Naive B cell (primary cell): ENCODE measurements around the gene SWAP70. TPM values are rescaled to one million over a fixed set of nuclear protein-coding genes. Genes with fewer than 3 reads are reported as not detected.

Source experiments
- ATAC-seq, 2 donors: fragments of 150-1000 bp; cut with Tn5 transposase; 2 replicates each; pipeline ENCODE4 v1.10.0; 2021; ENCODE audit warnings: low read depth in 2 of 2, mild to moderate bottlenecking in 2 of 2, moderate library complexity in 2 of 2
- DNase-seq: peaks from one replicate; pipeline ENCODE4 v3.0.0; 2022
- H3K27ac Mint-ChIP-seq, 6 donors: one replicate each; pipeline ENCODE4 v1.8.0; 2020 to 2022; ENCODE audit warnings: mild to moderate bottlenecking in 6 of 6, mixed read lengths in 6 of 6, moderate library complexity in 5 of 6, inconsistent platforms in 2 of 6
- H3K27me3 Mint-ChIP-seq, 3 donors: one replicate each; pipeline ENCODE4 v1.8.0; 2021 to 2022; ENCODE audit warnings: mixed read lengths in 3 of 3, mild to moderate bottlenecking in 1 of 3
- H3K36me3 Mint-ChIP-seq, 2 donors: one replicate each; pipeline ENCODE4 v1.8.0; 2020 to 2022; ENCODE audit warnings: mixed read lengths in 2 of 2, inconsistent platforms in 1 of 2, mild to moderate bottlenecking in 1 of 2
- H3K4me1 Mint-ChIP-seq, 3 donors: one replicate each; pipeline ENCODE4 v1.8.0; 2020 to 2022; ENCODE audit warnings: mixed read lengths in 3 of 3, inconsistent platforms in 1 of 3, mild to moderate bottlenecking in 1 of 3, moderate library complexity in 1 of 3
- H3K4me3 Mint-ChIP-seq, 8 donors: one replicate each; pipeline ENCODE4 v1.8.0; 2020 to 2022; ENCODE audit warnings: mild to moderate bottlenecking in 8 of 8, mixed read lengths in 8 of 8, moderate library complexity in 8 of 8, inconsistent platforms in 2 of 8
- H3K9me3 Mint-ChIP-seq, 7 donors: one replicate each; pipeline ENCODE4 v1.8.0; 2020 to 2022; ENCODE audit warnings: mixed read lengths in 7 of 7, mild to moderate bottlenecking in 5 of 7, inconsistent platforms in 2 of 7, moderate library complexity in 1 of 7
- polyA plus RNA-seq, 6 donors: library from polyadenylated mRNA; unstranded; fragments of 300-500 nt; fragmentation: Illumina TruSeq; gene quantifications; one replicate each; pipeline ENCODE4 v1.2.3, GENCODE V29; 2021; ENCODE audit warnings: low read depth in 6 of 6

The SWAP70 gene
- polyA plus RNA-seq, 6 donors from 2014 or later: 239 to 378 (median 304) TPM

DNA sequence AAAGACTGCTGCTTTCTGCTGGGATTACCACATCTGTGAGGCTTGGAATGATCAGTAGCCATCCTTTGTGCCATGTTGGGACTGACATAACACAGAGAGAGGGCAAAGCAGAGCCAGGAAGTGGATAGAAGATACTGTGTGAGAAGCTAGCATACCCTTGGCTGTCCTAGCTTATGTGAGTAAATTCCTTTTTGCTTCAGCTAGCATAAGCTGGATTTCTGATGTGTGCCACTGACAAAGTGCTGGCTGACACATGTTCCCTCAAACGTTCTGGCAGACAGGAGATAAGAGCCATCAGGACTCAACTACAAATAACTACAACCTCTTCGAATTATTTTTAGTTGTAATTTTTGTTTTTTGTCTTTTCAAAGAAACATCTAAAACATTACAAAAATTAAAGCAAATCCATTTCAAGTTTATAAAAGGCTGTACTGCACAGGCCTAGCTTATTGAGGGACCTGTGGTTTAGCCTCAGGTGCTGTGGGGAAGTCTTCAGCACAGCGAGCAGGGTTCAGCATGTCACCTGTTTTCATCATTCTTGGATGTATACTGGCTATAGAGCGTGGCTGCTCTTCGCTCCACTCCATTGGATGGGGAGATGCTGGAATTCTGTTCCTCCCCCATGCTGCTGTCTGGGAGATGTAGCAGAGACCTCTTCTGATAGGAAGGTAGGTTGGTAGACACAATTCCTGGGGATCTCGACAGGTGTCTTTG is 120.9 kb downstream of the SWAP70 start:
- Mint-ChIP-seq H3K36me3 (peaks cover 0 to 4% of the 10 kb centered on the region in 2 donors), H3K27me3 (no peaks in the 10 kb centered on the region), H3K4me3 (no peak overlapping the region), H3K4me1 (peaks cover 8 to 27% (median 20%) of the 10 kb centered on the region in 3 donors), H3K9me3 (no peaks in the 10 kb centered on the region), H3K27ac (peak overlapping the region in 4 of 6 donors; percentile 57 to 83 (median 77))
- ATAC-seq (no peak), DNase-seq (no peak)

DNA sequence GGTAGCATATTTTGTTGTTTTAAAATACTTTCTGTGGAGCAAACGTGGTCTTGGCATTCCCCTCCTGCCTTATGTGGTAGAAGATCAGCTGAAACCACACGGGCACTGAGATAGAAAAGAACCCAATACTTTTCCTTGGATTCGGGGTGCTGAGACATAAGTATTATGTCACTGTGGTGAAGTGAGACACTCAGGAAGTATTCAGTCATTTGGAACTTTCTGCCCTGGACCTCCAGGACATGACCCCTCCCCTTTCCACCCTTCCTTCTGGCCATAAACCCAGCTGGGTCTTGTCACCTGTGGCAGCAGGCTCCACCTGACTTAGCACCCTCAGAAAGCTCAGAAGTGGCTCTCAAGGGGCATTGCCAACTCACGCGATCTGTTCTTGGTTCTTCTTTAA is 123.4 kb downstream of the SWAP70 start:
- Mint-ChIP-seq H3K36me3 (peaks cover 0 to 4% of the 10 kb centered on the region in 2 donors), H3K9me3 (no peaks in the 10 kb centered on the region), H3K4me1 (peaks cover 8 to 27% (median 22%) of the 10 kb centered on the region in 3 donors), H3K27me3 (no peaks in the 10 kb centered on the region), H3K4me3 (no peak overlapping the region), H3K27ac (peak overlapping the region in 5 of 6 donors; percentile 32 to 80 (median 70))
- ATAC-seq: no peak
- no peak for DNase-seq

DNA sequence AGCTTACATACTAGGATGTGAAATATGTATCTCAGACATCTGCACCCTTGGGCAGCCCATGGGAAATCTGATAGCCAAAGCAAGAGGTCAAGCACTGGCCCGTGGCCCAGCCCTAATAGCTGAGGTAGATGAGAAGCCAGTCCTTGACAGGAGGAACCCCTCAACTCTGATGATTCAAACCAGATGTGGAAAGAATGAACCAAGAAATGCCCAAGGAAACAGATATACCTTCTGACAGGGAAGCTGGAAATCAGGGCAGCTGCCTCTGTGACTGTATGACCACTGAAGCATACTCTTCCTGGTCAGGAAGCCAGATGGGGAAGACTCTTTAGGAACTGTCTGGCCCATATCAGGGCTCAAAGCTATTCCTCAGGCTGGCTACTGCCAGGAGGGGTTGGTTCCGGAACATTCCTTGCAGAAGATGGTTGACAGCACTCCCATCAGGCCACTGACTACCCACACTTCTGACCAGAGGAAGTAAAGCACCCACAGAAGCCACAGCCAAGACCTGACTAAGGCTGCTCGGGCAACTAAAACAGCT is 124.2 kb downstream of the SWAP70 start:
- ATAC-seq (no peak), DNase-seq (no peak)
- Mint-ChIP-seq H3K4me3 (no peak overlapping the region), H3K9me3 (no peaks in the 10 kb centered on the region), H3K36me3 (peaks cover 0 to 4% of the 10 kb centered on the region in 2 donors), H3K27me3 (no peaks in the 10 kb centered on the region), H3K4me1 (peaks cover 8 to 27% (median 22%) of the 10 kb centered on the region in 3 donors), H3K27ac (peak overlapping the region; percentile 65 to 85 (median 76))

DNA sequence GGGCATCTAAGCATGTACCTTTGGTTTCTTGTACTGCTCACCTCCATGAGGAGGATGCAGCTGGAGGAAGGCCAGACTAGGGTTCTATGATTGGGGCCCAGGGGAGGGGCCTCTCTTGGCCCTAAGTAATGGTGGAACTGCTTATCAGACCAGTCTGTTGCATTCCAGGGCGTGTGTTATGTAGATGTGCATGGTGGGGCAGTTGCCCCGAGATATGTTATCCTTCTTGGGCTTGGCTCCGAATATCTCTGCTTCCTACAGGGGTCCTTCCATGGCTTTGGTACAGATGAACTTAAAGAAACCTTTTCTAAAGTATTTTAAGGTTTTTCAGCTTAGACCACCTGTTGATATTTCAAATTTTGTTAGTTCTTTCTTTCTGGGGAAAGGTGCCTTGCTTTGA is 126.0 kb downstream of the SWAP70 start:
- H3K4me3 Mint-ChIP-seq: no peak overlapping the region
- H3K4me1 Mint-ChIP-seq: peaks cover 8 to 27% (median 22%) of the 10 kb centered on the region in 3 donors
- H3K9me3 Mint-ChIP-seq: no peaks in the 10 kb centered on the region
- peaks cover 0 to 4% of the 10 kb centered on the region in 2 donors for H3K36me3 Mint-ChIP-seq
- ATAC-seq (no peak), DNase-seq (no peak)
- no peaks in the 10 kb centered on the region for H3K27me3 Mint-ChIP-seq
- no peak overlapping the region for H3K27ac Mint-ChIP-seq

DNA sequence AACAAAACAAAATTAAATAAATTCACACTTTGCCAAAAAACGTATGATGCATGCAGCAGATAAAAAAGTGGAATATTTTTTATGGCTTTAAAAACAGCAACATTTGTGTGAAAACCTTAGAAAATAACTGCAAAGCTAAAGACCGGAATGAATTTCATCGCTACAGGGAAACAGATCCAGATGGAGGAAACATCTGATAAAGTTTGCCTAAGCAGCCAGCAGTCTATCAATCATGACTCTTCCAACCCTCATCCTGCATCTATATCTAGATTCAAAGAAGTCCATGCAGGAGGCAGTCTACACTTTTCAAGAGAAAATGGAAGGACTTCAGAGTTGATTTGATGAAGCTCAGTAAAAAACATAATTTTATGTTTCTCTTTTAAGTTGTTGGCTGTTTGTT is 126.8 kb downstream of the SWAP70 start:
- Mint-ChIP-seq H3K27ac (no peak overlapping the region), H3K27me3 (no peaks in the 10 kb centered on the region), H3K4me3 (no peak overlapping the region), H3K9me3 (no peaks in the 10 kb centered on the region), H3K36me3 (no peaks in the 10 kb centered on the region), H3K4me1 (peaks cover 8 to 27% (median 22%) of the 10 kb centered on the region in 3 donors)
- ATAC-seq (no peak), DNase-seq (no peak)

DNA sequence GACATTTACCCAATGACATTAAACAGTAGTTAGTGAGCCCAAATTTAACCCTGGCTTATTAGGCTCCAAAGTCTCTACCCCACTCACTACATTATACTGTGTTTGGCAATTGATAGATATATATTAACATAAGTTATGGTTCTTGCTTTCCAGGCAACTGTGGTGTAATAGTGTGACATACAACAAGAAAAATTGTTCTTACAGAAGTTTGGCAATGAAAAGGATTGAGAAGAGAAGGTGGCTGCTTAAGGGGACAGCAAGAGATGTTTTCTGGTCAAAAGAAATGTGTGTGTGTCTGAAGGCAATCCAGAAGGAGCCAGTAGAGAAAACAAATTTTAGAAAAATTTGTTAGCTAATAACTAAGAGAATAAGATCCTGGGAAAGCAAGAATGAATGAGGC is 132.4 kb downstream of the SWAP70 start:
- DNase-seq: no peak
- no peaks in the 10 kb centered on the region for H3K4me1 Mint-ChIP-seq
- no peaks in the 10 kb centered on the region for H3K9me3 Mint-ChIP-seq
- no peak overlapping the region for H3K4me3 Mint-ChIP-seq
- no peaks in the 10 kb centered on the region for H3K27me3 Mint-ChIP-seq
- ATAC-seq: no peak
- H3K27ac Mint-ChIP-seq: peak overlapping the region in 1 of 6 donors; percentile 14
- H3K36me3 Mint-ChIP-seq: no peaks in the 10 kb centered on the region

DNA sequence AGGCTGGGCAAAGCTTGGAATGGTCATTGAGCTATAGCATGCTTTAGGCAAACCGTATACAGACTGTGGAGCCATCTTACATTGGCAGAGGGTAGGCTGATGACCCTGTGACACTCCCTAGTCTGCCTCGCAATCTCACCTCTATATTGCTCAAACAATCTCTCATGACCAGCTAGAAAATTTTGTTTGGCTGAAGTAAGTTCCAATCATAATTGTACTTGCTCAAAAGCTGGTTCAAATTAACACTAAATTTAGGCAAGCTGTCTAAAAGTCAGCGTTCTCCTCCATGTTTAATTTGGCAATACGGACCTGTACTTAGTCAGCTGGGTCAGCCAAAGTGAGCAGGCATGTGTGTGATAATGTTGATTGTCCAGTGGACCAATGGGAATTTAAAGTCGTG is 133.0 kb downstream of the SWAP70 start:
- no peak for DNase-seq
- Mint-ChIP-seq H3K4me3 (no peak overlapping the region), H3K4me1 (no peaks in the 10 kb centered on the region), H3K9me3 (no peaks in the 10 kb centered on the region), H3K27ac (no peak overlapping the region), H3K27me3 (no peaks in the 10 kb centered on the region), H3K36me3 (no peaks in the 10 kb centered on the region)
- ATAC-seq: no peak

DNA sequence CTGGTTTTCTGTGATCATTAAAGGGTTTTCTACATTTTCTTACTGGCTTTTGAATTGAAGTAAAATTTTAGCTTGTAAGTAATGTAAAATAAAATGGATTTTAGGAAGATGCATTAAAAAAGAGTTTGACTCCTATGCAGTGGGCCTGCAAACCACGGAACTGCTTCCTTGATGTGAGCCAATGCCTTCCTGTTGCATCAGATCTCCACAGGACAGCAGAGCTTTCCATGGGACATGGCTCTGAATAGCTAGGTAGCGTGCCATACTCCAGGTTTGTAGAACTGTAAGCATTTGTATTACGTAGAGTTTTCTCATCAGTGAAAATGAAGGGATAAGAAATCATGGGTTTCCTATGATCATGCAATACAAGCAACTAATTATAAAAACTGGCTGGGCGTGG is 133.4 kb downstream of the SWAP70 start:
- Mint-ChIP-seq H3K4me3 (no peak overlapping the region), H3K27ac (no peak overlapping the region), H3K27me3 (no peaks in the 10 kb centered on the region), H3K9me3 (no peaks in the 10 kb centered on the region), H3K36me3 (no peaks in the 10 kb centered on the region), H3K4me1 (no peaks in the 10 kb centered on the region)
- no peak for DNase-seq
- ATAC-seq: no peak

DNA sequence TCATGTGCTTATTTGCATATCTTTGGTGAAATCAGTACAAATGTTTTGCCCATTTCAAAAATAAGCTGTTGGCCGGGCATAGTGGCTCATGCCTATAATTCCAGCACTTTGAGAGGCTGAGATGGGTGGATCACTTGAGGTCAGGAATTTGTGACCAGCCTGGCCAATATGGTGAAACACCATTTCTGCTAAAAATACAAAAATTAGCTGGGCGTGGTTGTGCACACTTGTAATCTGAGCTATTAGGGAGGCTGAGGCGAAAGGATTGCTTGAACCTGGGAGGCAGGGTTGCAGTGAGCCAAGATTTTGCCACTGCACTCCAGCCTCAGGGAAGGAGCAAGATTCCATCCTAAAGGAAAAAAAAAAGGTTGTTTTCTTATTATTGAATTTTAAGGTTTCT is 136.0 kb downstream of the SWAP70 start:
- Mint-ChIP-seq H3K4me3 (no peak overlapping the region), H3K9me3 (no peaks in the 10 kb centered on the region), H3K27ac (no peak overlapping the region), H3K4me1 (peaks cover 0 to 5% (median 0%) of the 10 kb centered on the region in 3 donors), H3K27me3 (no peaks in the 10 kb centered on the region), H3K36me3 (no peaks in the 10 kb centered on the region)
- no peak for ATAC-seq
- DNase-seq: no peak

DNA sequence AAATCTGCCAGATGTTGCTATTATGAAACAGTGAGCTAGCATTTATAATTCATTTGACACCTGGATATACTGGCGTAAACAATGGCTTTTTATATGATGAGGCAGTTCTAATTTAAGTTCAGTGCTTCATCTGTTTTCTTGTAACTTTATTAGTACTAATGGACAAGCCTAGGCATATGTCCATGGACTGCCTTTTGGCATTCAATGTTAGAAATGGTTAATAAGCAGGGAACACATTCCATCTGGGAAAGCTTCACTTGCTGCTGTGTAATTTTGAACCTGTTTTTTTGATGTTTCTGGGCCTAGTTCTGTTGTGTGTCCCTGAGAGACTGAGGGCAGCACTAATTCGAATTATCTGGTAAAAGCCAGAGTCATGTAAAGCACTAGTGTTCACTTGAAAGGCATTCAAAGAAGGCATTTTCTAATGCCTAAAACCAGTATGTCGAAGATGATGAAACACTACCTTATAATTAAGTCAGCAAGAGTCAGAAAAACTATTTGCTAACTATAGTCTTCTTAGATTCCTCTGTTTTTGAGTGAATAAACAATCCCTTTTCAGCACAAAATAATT is 138.5 kb downstream of the SWAP70 start:
- Mint-ChIP-seq H3K27ac (peak overlapping the region in 1 of 6 donors; percentile 69), H3K27me3 (no peaks in the 10 kb centered on the region), H3K4me1 (peaks cover 0 to 5% (median 0%) of the 10 kb centered on the region in 3 donors), H3K9me3 (peaks cover 0 to under 1% (median 0%) of the 10 kb centered on the region in 7 donors), H3K4me3 (no peak overlapping the region), H3K36me3 (peaks cover 0 to 4% of the 10 kb centered on the region in 2 donors)
- ATAC-seq (no peak), DNase-seq (no peak)

Other genes starting within 250 kb of the SWAP70 start
- gene ZNF143, start 203.1 kb upstream of the SWAP70 start, polyA plus RNA-seq: 10 to 100 TPM; 16.0 to 46.8 (median 34.9) TPM
- gene WEE1, start 90.4 kb upstream of the SWAP70 start, polyA plus RNA-seq: 10 to 100 TPM in 5 of 6 donors, 1 to 10 TPM in 1; 9.6 to 20.6 (median 16.2) TPM